DMS153 treated with DMSO at 0.1 percent for 48 hours (cell line): ENCODE measurements around the gene TUNAR.
"Not testable (repeated sequence)": the region's sequence is repeated elsewhere in the genome, so short reads cannot be mapped to it uniquely, and the experiment has no call there.

ENCODE experiments used
- DNase-seq: peaks from one replicate; lab custom pipeline; 2025; ENCODE audit not compliant: unreplicated experiment; lab: John Stamatoyannopoulos, UW

Gene TUNAR

DNA sequence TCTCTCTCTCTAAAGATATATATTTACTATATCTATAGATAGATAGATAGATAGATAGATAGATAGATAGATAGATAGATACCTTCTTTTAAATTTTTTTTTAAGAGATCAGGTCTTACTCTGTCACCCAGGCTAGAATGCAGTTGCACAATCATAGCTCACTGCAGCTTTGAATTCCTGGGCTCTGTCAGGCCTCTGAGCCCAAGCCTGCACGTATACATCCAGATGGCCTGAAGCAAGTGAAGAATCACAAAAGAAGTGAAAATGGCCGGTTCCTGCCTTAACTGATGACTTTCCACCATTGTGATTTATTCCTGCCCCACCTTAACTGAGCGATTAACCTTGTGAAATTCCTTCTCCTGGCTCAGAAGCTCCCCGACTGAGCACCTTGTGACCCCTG lies 91.4 kb downstream of the TUNAR start:
- not testable (repeated sequence) for DNase-seq
